ENCODE measurements around the gene ARCN1. TPM values are rescaled to one million over a fixed set of nuclear protein-coding genes. Genes with fewer than 3 reads are reported as not detected.
A peak's percentile ranks its signal among the peaks of the same experiment; 100 is the strongest.

The ARCN1 gene
- total RNA-seq, 2 experiments from 2014 or later, result 180 to 182 TPM

DNA sequence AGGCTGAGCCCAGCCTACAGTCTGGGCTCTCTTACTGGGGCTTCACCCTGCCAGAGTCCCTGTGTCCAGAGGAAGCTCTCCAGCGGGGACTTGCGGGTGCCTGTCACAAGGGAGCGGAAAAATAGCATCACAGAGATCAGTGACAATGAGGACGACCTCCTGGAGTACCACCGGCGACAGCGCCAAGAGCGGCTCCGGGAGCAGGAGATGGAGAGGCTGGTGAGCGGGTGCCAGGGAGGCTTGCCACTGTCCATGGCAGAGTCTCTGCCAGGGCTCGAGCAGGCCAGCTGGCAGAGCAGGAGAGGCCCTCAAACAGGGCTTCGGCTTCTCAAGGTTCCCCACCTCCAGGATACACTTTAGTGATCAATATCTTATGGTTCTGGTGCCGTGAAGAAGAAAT lies 56.2 kb downstream of the ARCN1 start:
- Mint-ChIP-seq H3K36me3 (no peaks in the 10 kb centered on the region), H3K4me3 (no peak overlapping the region), H3K27ac (no peak overlapping the region), H3K27me3 (no peaks in the 10 kb centered on the region), H3K4me1 (ENCODE audit: low read depth) (no peaks in the 10 kb centered on the region), H3K9me3 (no peaks in the 10 kb centered on the region)
- ChIA-PET POLR2A (no interaction called here), CTCF (no interaction called here)
- DNase-seq, result no peak
- intact Hi-C loops (cut with micrococcal nuclease), result no loop called here

DNA sequence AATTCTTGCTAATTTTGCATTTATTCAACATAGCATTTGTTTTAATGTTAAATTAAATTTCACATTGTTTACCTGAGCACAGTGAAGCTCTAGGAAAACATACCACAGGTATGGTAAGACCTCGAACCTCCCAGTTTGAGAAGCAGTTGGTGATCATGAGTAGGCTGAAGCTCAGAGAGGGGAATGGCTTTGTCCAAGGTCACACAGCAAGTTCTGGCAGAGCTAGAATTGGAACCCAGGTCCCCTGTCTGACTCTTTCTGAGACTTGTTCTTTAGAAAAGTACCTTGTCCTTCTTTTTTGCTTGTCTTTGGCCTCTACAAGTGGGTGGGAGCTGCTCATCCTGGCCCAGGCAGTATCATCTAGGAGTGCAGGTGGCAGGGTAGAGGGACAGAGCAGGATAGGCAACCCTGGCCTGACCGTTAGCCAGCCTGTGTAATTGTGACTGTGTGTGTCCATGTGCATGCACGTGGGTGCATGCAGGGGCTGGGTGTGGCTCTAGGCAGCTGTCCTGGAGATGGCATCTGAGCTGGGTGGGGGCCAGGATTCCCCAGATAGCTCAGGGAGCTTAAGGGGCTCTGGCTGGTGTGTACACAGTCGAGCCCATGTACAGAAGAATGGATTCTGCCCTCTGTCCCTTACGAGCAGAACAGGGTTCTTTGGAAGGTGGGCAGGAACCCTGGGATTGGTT lies 56.8 kb downstream of the ARCN1 start:
- Mint-ChIP-seq H3K4me3 (no peak overlapping the region), H3K9me3 (no peaks in the 10 kb centered on the region), H3K36me3 (no peaks in the 10 kb centered on the region), H3K27me3 (no peaks in the 10 kb centered on the region), H3K4me1 (ENCODE audit: low read depth) (no peaks in the 10 kb centered on the region), H3K27ac (no peak overlapping the region)
- POLR2A ChIA-PET, result no interaction called here
- no peak for DNase-seq
- CTCF ChIA-PET, result no interaction called here
- intact Hi-C loops (cut with micrococcal nuclease), result no loop called here

DNA sequence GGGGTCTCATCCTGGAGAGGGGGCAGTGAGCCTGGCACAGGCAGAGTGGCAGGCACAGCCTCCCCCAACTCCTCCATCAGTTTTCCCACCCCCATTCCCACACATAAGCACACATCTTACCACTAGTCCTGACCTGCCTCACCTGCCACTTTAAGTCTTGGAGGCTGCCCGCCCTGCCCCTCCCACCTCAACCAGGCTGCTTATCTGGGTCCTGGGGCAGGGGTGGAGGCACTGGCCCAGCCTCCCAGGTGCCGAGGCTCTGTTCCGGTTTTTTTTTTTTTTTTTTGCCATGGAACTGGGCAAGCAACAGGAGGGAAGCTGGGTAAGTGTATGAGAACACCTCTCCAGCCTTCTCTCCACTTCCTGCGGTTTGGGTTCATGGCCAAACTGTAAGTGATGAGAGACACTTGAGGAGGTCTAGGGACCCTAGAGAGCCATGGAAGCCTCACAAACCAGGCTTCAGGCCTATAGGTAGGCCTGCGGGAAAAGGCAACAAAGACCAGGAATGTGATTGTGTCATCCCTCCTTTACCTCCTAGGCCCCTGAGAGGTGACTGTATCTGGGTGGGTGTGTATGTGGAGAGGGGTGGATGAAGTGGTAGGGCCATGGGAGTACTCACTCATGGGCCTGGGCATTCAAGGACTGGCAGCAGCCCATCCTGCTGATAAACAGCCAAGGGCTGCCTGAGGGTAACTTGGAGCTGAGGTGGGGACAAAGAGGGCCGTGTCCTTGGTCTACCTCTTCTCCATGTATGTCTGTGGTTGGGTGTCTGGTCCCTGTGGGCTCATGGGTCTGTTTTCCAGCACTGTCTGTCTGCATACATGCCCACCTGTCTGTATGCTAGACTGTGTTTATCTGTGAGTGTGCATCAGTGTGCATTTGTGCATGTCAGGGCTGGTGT lies 57.8 kb downstream of the ARCN1 start:
- Mint-ChIP-seq H3K4me3 (no peak overlapping the region), H3K9me3 (no peaks in the 10 kb centered on the region), H3K27me3 (no peaks in the 10 kb centered on the region), H3K36me3 (no peaks in the 10 kb centered on the region), H3K27ac (no peak overlapping the region), H3K4me1 (ENCODE audit: low read depth) (no peaks in the 10 kb centered on the region)
- POLR2A ChIA-PET, result no interaction called here
- no peak for DNase-seq
- CTCF ChIA-PET, result no interaction called here
- intact Hi-C loops (cut with micrococcal nuclease), result no loop called here

DNA sequence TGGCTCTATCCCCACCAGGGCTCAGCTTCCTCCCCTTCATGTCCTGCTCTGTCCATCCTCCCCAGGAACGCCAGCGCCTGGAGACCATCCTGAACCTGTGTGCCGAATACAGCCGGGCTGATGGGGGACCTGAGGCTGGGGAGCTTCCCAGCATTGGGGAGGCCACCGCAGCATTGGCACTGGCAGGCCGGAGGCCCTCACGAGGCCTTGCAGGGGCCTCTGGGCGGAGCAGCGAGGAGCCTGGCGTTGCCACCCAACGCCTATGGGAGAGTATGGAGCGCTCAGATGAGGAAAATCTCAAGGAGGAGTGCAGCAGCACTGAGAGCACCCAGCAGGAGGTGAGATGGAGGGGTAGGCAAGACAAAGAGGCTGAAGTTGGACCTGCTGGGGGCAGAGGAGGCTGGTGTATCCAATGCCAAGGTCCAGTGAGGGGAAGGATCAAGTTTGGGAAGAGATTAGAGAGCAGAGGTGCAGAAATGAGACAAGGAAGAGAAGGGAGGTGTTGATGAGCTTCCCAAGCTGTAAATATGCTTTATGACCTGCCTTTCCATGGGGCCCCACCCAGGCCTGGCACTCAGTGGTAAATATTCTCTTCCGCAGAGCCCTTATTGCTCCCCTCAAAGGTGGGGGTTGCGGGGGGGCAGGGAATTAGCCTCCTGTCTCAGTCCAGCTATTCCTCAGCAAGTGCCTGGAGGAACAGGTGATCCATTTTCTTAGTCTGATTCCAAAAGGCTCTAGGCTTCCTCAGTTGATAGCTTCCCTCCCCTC lies 59.1 kb downstream of the ARCN1 start:
- Mint-ChIP-seq H3K27ac (no peak overlapping the region), H3K36me3 (no peaks in the 10 kb centered on the region)
- POLR2A ChIA-PET, result no interaction called here

DNA sequence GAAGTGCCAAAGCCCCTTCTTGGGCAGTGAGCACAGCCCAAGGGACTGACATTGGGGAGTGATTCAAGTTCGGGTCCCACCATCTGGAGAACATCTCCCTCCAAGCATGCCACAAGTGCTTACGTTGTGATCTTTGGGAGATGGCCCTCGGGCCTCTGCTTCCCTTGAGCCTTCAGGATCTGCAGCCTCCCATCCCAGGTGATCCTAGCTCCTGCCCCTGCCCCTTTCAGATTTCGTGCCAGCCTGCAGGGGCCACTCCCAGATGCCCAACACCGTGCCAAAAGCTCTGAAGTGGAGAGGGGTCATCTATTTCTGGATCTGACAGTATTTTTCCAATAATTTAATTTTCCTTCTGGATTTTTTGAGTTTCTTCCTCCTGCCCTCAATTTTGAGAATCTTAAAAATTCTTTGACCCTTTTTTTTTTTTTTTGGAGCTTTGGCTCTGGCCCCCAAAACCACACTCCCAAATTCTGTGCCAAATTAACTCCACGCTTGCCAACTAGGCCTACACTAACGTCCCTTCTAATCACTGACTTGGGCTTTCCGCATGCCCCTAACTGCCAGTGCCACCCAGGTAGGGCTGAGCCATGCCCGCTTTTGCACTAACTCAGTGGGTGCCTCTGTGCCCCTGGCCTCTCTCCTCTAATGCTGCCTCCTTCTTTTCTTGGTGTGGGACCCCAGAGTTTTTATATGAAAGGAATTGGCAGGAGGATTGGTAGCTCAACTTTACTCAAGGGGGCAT lies 60.5 kb downstream of the ARCN1 start:
- no peak overlapping the region for H3K4me3 Mint-ChIP-seq
- H3K27me3 Mint-ChIP-seq, result no peaks in the 10 kb centered on the region
- H3K36me3 Mint-ChIP-seq, result no peaks in the 10 kb centered on the region
- DNase-seq, result no peak
- ChIA-PET POLR2A (no interaction called here), CTCF (no interaction called here)
- H3K9me3 Mint-ChIP-seq, result no peaks in the 10 kb centered on the region
- intact Hi-C loops (cut with micrococcal nuclease), result no loop called here
- no peaks in the 10 kb centered on the region for H3K4me1 Mint-ChIP-seq (ENCODE audit: low read depth)
- H3K27ac Mint-ChIP-seq, result no peak overlapping the region

More for the DNA sequence above, 59.1 kb downstream of the ARCN1 start:
- CTCF ChIA-PET, result no interaction called here
- no peaks in the 10 kb centered on the region for H3K9me3 Mint-ChIP-seq
- no peaks in the 10 kb centered on the region for H3K4me1 Mint-ChIP-seq (ENCODE audit: low read depth)
- intact Hi-C loops (cut with micrococcal nuclease), result no loop called here
- H3K4me3 Mint-ChIP-seq, result no peak overlapping the region
- DNase-seq, result no peak
- H3K27me3 Mint-ChIP-seq, result no peaks in the 10 kb centered on the region

DNA sequence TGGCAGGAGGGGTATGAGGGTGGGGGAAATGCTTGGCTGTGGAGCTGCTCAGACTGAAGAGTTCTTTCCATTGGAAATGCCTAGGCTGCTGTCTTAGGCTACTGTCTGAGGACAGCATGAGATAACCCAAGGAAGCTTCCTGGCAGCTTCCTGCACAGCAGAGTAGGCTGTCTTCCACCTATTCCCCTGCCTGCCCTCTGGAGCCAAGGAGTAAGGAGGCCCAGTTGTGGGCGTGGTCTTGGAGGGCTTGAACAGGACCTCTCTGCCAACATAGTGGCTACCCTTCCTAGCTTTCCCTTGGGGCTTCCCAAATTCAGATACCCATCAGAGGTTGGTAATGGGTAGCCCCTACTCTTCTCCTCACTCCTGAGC lies 61.1 kb downstream of the ARCN1 start:
- Mint-ChIP-seq H3K27ac (no peak overlapping the region), H3K27me3 (no peaks in the 10 kb centered on the region), H3K4me3 (no peak overlapping the region), H3K4me1 (ENCODE audit: low read depth) (no peaks in the 10 kb centered on the region), H3K36me3 (no peaks in the 10 kb centered on the region), H3K9me3 (no peaks in the 10 kb centered on the region)
- no peak for DNase-seq
- ChIA-PET CTCF (no interaction called here), POLR2A (no interaction called here)
- intact Hi-C loops (cut with micrococcal nuclease), result no loop called here

DNA sequence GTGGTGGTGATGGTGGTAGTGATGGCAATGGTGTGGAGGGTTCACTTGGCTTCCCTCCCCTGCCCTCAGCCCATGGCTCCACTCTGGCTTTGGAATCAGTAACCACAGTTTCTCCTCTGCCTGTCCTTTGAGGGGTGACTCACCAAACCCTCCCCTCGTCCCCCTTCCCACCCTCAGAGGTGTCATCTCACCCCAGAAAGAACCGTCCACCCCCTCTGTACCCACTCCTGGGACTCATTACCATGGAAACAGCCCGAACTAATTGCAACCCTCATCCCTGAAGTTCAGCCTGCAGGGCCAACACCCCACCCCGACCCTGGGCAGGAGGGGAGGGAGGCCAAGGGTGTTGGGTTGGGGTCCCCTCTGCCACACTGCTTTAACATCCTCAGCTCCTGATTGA lies 61.8 kb downstream of the ARCN1 start:
- intact Hi-C loops (cut with micrococcal nuclease), result no loop called here
- H3K9me3 Mint-ChIP-seq, result no peaks in the 10 kb centered on the region
- no peaks in the 10 kb centered on the region for H3K27me3 Mint-ChIP-seq
- no peak overlapping the region for H3K4me3 Mint-ChIP-seq
- H3K27ac Mint-ChIP-seq, result no peak overlapping the region
- CTCF ChIA-PET, result no interaction called here
- no peak for DNase-seq
- POLR2A ChIA-PET, result no interaction called here
- H3K36me3 Mint-ChIP-seq, result no peaks in the 10 kb centered on the region
- no peaks in the 10 kb centered on the region for H3K4me1 Mint-ChIP-seq (ENCODE audit: low read depth)

DNA sequence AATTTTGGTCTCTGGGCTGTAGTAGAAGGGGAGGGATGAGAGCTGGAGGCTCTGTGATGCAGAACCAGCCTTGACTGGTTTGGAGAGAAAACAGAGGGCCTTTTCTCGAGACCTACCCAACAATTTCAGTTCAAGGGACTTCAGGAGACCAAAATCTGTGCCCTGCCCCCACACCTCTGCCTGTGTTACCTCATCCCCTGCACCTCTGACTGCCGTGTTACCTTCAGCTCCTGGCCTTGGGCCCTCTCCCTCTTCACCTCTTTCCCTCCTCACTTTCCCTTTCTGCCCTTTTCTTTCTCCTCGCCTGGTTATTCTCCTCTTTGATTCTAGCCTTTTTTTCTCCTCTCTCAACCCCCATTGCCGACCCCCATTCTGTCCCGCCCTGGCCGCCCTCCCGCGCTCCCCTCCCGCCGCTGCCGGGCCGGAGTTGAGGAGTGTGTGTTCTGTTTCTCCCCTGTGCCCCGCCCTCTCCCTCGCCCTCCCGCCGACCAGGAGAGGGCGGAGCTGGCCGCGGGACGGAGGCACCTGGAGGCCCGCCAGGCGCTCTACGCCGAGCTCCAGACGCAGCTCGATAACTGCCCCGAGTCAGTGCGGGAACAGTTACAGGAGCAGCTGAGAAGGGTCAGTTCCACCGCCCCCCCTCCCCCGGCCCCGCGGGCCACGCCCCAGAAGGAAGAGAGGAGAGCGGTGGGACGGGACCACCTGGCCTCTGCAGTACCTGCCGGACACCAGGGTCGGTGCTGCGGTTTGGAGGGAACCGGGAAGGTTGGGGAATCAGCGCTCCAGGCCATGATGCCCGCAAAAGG lies 62.4 kb downstream of the ARCN1 start:
- H3K9me3 Mint-ChIP-seq, result no peaks in the 10 kb centered on the region
- H3K4me3 Mint-ChIP-seq, result no peak overlapping the region
- ChIA-PET POLR2A (no interaction called here), CTCF (interaction anchor here (0.9 to 2.4 kb wide), 2 partner anchors 25 to 55 kb away, joined by 4 to 14 read pairs; no protein-coding TSS in a partner anchor)
- DNase-seq, result peak; percentile 32
- no peaks in the 10 kb centered on the region for H3K4me1 Mint-ChIP-seq (ENCODE audit: low read depth)
- intact Hi-C loops (cut with micrococcal nuclease), result no loop called here
- H3K36me3 Mint-ChIP-seq, result no peaks in the 10 kb centered on the region
- no peaks in the 10 kb centered on the region for H3K27me3 Mint-ChIP-seq
- H3K27ac Mint-ChIP-seq, result no peak overlapping the region

DNA sequence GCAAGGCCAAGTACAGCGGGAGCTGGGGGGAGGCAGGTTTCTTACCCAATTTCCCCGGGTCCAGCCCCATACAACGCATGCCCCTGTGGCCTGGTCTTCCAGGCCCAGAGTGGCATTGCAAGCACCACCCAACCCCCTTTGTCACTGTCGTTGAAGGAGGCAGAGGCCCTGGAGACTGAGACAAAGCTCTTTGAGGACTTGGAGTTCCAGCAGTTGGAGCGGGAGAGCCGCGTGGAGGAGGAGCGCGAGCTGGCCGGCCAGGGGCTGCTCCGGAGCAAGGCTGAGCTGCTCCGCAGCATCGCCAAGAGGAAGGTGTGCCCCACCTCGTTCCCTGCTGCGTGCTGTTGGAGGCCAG lies 63.0 kb downstream of the ARCN1 start:
- no peak overlapping the region for H3K4me3 Mint-ChIP-seq
- H3K27ac Mint-ChIP-seq, result no peak overlapping the region
- no peaks in the 10 kb centered on the region for H3K27me3 Mint-ChIP-seq
- no peak for DNase-seq
- H3K4me1 Mint-ChIP-seq (ENCODE audit: low read depth), result no peaks in the 10 kb centered on the region
- CTCF ChIA-PET, result interaction anchor here (0.9 to 2.4 kb wide), 2 partner anchors 25 to 55 kb away, joined by 4 to 14 read pairs; no protein-coding TSS in a partner anchor
- H3K36me3 Mint-ChIP-seq, result no peaks in the 10 kb centered on the region
- no peaks in the 10 kb centered on the region for H3K9me3 Mint-ChIP-seq
- POLR2A ChIA-PET, result no interaction called here
- intact Hi-C loops (cut with micrococcal nuclease), result no loop called here

DNA sequence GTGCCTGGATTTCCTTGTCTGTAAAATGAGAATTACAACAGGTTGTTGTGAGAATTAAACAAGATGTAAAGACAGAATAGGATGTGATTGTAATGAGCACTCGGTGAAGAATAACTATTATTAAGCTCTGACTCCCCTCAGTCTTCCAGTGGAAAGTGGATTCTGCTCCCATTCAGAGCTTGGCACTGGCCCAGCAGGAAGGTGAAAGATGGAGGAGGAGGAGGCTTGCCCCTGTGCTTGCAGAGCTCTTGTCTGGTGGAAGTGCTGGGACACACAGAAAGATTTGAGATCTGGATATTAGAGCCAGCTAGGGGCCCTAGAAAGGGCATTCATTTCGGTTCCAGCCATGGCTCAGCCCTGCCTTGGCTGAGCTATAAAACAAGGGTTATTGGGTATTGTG lies 63.4 kb downstream of the ARCN1 start:
- ChIA-PET CTCF (interaction anchor here (0.9 to 2.4 kb wide), 2 partner anchors 24 to 54 kb away, joined by 4 to 14 read pairs; no protein-coding TSS in a partner anchor), POLR2A (no interaction called here)
- intact Hi-C loops (cut with micrococcal nuclease), result no loop called here
- no peaks in the 10 kb centered on the region for H3K9me3 Mint-ChIP-seq
- no peak for DNase-seq
- no peaks in the 10 kb centered on the region for H3K36me3 Mint-ChIP-seq
- no peaks in the 10 kb centered on the region for H3K27me3 Mint-ChIP-seq
- H3K27ac Mint-ChIP-seq, result no peak overlapping the region
- no peaks in the 10 kb centered on the region for H3K4me1 Mint-ChIP-seq (ENCODE audit: low read depth)
- no peak overlapping the region for H3K4me3 Mint-ChIP-seq

DNA sequence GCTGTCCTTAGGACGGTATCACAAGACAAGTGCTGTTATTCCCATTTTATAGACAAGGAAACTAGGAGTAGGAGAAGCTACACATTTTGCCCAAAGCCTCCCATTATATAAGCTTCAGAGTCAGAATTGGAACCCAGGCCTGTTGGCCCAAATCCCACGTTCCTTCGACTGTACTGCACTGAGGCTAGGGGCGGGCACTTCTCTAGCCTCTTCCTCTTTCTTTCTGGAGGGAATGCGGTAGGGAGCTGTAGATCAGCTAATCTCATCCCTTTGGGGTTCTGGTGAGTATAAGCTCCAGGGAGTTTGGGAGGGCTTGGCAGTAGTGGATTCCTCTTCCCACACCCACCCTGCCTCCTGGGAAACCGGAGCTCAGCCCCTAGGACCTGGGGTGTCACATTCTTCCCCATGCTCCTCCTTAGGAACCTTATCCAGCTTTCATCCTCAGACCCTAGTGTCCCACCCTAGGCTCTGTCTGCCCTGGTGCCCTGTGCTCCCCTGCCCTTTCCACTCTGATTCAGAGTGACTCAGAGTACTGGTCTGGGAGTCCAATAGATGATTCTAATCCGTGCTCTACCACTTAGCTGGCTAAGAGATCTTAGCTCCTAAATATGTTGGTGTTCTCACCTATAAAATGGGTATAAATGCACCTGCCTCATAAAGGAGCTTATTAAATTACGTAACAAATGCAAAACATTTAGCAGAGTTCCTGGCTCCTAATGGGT lies 64.5 kb downstream of the ARCN1 start:
- no peak overlapping the region for H3K4me3 Mint-ChIP-seq
- H3K36me3 Mint-ChIP-seq, result no peaks in the 10 kb centered on the region
- ChIA-PET CTCF (interaction anchor here (0.7 to 2.4 kb wide), 4 partner anchors 23 to 83 kb away, joined by 3 to 14 read pairs (median 3); no protein-coding TSS in a partner anchor), POLR2A (no interaction called here)
- intact Hi-C loops (cut with micrococcal nuclease), result no loop called here
- no peak overlapping the region for H3K27ac Mint-ChIP-seq
- no peak for DNase-seq
- H3K4me1 Mint-ChIP-seq (ENCODE audit: low read depth), result no peaks in the 10 kb centered on the region
- H3K9me3 Mint-ChIP-seq, result no peaks in the 10 kb centered on the region
- H3K27me3 Mint-ChIP-seq, result no peaks in the 10 kb centered on the region
